ENCODE data around the gene BACH2.

BACH2 gene

DNA sequence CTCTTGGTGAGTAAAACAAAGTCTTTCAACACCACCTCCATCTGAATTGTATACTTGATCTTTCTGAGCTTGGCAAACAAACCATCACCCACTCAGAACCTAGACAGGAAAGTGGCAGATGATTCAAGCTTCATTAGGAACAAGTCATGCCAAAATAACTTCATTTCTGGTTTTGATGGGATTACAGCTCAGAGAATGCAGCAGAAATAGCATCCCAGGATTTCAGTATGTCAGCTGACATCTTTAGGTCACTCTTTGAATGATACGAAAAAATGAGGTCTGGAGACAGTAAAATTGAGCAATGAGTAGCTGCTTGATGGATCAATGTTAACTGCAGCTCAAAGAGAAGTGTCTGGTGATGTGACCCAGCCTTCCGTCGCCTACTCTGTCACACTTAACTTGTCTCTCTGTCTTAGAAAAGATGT, 310.0 kb downstream of the BACH2 start:
- Histone ChIP-seq H3K4me2 (ENCODE audit: low read length) (no peak overlapping the region), H3K4me3 (ENCODE audit: low read depth, low read length) (no peak overlapping the region), H3K4me1 (no peaks in the 10 kb centered on the region), H3K27ac (no peak overlapping the region), H2AFZ (no peak overlapping the region), H3K79me2 (no peaks in the 10 kb centered on the region), H3K36me3 (ENCODE audit: control insufficient read depth, insufficient read depth, low read length) (no peaks in the 10 kb centered on the region), H3K9me3 (ENCODE audit: control insufficient read depth, low read length) (no peaks in the 10 kb centered on the region), H3K27me3 (ENCODE audit: control insufficient read depth, insufficient read depth, low read length) (no peaks in the 10 kb centered on the region), H3K9ac (no peak overlapping the region)
- TF ChIP-seq CTCF (IDR thresholded peaks at IDR 0.05) = no peak

DNA sequence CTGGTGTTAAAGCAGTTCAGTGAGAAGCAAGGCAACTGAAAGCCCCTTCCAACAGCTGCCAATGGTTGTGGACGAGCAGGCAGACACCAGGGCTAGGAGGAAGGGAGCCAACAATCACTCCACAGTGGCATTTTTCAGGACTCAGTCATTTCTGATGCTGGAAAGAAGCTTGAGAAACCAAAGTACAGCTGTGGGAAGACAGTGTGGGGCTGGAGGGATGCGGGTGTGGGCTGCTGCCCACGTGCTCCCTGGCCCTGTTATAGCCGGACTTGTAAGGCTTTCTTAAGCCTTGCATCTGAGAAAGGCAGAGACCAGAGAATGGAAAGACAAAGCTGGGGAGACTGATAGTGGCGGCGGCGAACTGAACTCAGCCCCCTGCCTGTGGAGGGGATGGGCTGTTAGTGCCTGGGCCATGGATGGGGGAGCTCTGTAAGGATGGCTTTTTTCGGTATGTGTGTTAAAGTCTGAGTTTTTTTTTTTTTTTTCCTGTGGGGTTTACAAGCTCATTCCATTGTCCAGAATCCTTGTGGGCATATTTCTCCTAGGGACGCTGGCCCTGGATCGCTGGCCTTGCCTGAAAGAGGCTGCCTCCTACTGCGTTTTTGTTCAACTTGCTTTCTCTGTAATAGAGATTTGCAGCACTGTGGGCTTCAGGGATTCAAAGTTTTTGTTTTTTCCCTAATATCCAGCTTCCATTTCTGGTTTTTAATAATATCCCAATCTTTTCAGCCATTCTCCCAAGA, 310.7 kb downstream of the BACH2 start:
- Histone ChIP-seq H3K9me3 (ENCODE audit: control insufficient read depth, low read length) (no peaks in the 10 kb centered on the region), H3K4me3 (ENCODE audit: low read depth, low read length) (no peak overlapping the region), H2AFZ (no peak overlapping the region), H3K79me2 (no peaks in the 10 kb centered on the region), H3K9ac (no peak overlapping the region), H3K4me2 (ENCODE audit: low read length) (no peak overlapping the region), H3K36me3 (ENCODE audit: control insufficient read depth, insufficient read depth, low read length) (no peaks in the 10 kb centered on the region), H3K27me3 (ENCODE audit: control insufficient read depth, insufficient read depth, low read length) (no peaks in the 10 kb centered on the region), H3K27ac (no peak overlapping the region), H3K4me1 (no peaks in the 10 kb centered on the region)
- no peak for TF ChIP-seq CTCF (IDR thresholded peaks at IDR 0.05)

DNA sequence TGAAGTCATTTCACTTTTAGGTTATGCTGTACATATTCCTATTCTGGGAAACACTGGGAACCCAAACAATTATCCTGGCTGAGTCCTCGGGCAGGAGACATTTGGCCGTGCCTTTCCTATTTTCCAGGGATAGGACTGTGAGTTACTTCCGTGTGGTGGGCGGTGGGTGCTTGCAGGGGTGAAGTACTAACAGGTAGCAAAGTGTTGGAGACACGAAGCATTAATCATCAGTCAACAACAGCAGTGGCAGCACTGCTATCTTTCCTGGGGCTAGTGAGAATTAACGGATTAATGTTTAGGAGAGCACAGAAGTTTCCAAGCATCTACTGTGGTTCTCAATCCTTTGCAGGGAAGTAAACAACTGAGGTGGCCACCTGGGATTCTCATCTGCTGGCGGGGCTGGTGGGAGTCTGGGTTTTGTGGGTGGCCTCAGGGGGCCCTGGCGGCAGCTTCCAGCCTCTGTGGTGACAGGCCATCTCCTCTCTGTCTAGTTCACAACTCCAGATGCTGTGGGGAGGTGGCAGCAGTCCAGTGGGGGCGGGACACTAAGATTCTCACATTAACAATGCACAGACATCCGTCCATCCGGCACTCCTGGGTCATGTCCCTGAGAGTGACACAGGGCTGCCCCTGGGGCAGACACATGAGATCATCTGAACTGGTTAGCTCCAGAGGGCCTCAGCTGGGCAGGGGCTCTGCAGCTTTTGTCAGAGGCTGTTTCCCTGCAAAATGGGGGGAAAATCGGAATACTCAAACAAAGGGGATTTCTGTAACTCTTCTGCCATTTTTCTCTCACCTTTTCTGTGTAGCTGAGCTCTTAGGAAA, 311.5 kb downstream of the BACH2 start:
- H3K9ac ChIP-seq = no peak overlapping the region

GRCh38 chr6:89980353-89980752, 316.3 kb downstream of the BACH2 start:
- H3K79me2 ChIP-seq = no peaks in the 10 kb centered on the region
- H3K36me3 ChIP-seq (ENCODE audit: control insufficient read depth, insufficient read depth, low read length) = no peaks in the 10 kb centered on the region
- H3K27ac ChIP-seq = no peak overlapping the region
- no peak overlapping the region for H3K9ac ChIP-seq
- no peak overlapping the region for H2AFZ ChIP-seq
- H3K4me2 ChIP-seq (ENCODE audit: low read length) = no peak overlapping the region
- H3K27me3 ChIP-seq (ENCODE audit: control insufficient read depth, insufficient read depth, low read length) = no peaks in the 10 kb centered on the region
- peaks cover 3% of the 10 kb centered on the region for H3K4me1 ChIP-seq
- H3K4me3 ChIP-seq (ENCODE audit: low read depth, low read length) = no peak overlapping the region
- no peak for TF ChIP-seq CTCF (IDR thresholded peaks at IDR 0.05)
- H3K9me3 ChIP-seq (ENCODE audit: control insufficient read depth, low read length) = no peaks in the 10 kb centered on the region

More for the DNA sequence above, 311.5 kb downstream of the BACH2 start:
- Histone ChIP-seq H3K4me3 (ENCODE audit: low read depth, low read length) (no peak overlapping the region), H3K4me1 (no peaks in the 10 kb centered on the region), H3K4me2 (ENCODE audit: low read length) (no peak overlapping the region), H2AFZ (no peak overlapping the region), H3K79me2 (no peaks in the 10 kb centered on the region), H3K27me3 (ENCODE audit: control insufficient read depth, insufficient read depth, low read length) (no peaks in the 10 kb centered on the region), H3K9me3 (ENCODE audit: control insufficient read depth, low read length) (no peaks in the 10 kb centered on the region), H3K36me3 (ENCODE audit: control insufficient read depth, insufficient read depth, low read length) (no peaks in the 10 kb centered on the region), H3K27ac (no peak overlapping the region)
- no peak for TF ChIP-seq CTCF (IDR thresholded peaks at IDR 0.05)

All from parathyroid adenoma (tissue), 2 donors.